Suprapubic skin (tissue), 3 donors: ENCODE results near the gene OTOF.

ENCODE experiments used
- CTCF ChIP-seq, 2 donors: fragments of 200-600 bp in 1 of 2; fragments of 450-650 bp in 1 of 2; sonication (generic) in 1 of 2; IDR thresholded peaks; one replicate each; pipeline ENCODE4 v1.5.1; 2016 to 2019; ENCODE audit warnings: antibody characterized with exemption in 2 of 2, mild to moderate bottlenecking in 1 of 2, moderate library complexity in 1 of 2
- POLR2A ChIP-seq, 2 donors: fragments of 450-650 bp; IDR thresholded peaks; one replicate each; pipeline ENCODE4 v1.6.1; 2017; ENCODE audit warnings: antibody characterized with exemption in 2 of 2, mild to moderate bottlenecking in 2 of 2, moderate library complexity in 2 of 2

- TF ChIP-seq POLR2A (IDR thresholded peaks at IDR 0.05) (no peak), CTCF (IDR thresholded peaks at IDR 0.05) (no peak)
Measured at GRCh38 chr2:26479131-26479788, 1.3 kb upstream of the OTOF start.
